Neural cell (in vitro differentiated cells): ENCODE results near the gene MAPK7. TPM values are rescaled to one million over a fixed set of nuclear protein-coding genes. Genes with fewer than 3 reads are reported as not detected.
A peak's percentile ranks its signal among the peaks of the same experiment; 100 is the strongest.

Source experiments
- H2AFZ ChIP-seq: fragments of 200-600, 300-800 bp; sonication (generic), shearing (Covaris generic); 2 replicates; pipeline ENCODE4 v1.6.0; 2014; ENCODE audit warnings: low read depth, mild to moderate bottlenecking, antibody characterized with exemption, low read length, moderate library complexity
- H3F3A ChIP-seq: fragments of 200-600 bp; shearing (Covaris generic); 2 replicates; pipeline ENCODE4 v1.6.1; 2016; ENCODE audit warnings: mild to moderate bottlenecking, moderate library complexity, mixed read lengths, antibody characterized with exemption, low read length; ENCODE audit not compliant: insufficient read depth, poor library complexity, severe bottlenecking
- H3K27ac ChIP-seq: fragments of 200-600, 300-800 bp; sonication (generic), shearing (Covaris generic); 2 replicates; pipeline ENCODE4 v1.5.1; 2014; ENCODE audit warnings: mild to moderate bottlenecking, low read length, moderate library complexity
- H3K27me3 ChIP-seq: fragments of 300-800, 200-600 bp; sonication (generic), shearing (Covaris generic); 2 replicates; pipeline ENCODE4 v1.6.0; 2014; ENCODE audit warnings: mild to moderate bottlenecking, low read depth, low read length, moderate library complexity; ENCODE audit not compliant: insufficient read depth
- H3K36me3 ChIP-seq: fragments of 300-800, 200-600 bp; sonication (generic), shearing (Covaris generic); 2 replicates; pipeline ENCODE4 v1.5.1; 2014; ENCODE audit warnings: mild to moderate bottlenecking, antibody characterized with exemption, low read length, moderate library complexity; ENCODE audit not compliant: insufficient read depth
- H3K4me2 ChIP-seq: fragments of 300-800, 200-600 bp; sonication (generic), shearing (Covaris generic); 2 replicates; pipeline ENCODE4 v1.6.0; 2014; ENCODE audit warnings: mild to moderate bottlenecking, low read length
- H3K4me3 ChIP-seq: fragments of 300-800, 200-600 bp; sonication (generic), shearing (Covaris generic); 2 replicates; pipeline ENCODE4 v1.5.1; 2014; ENCODE audit warnings: mild to moderate bottlenecking, low read length, moderate library complexity
- H3K79me2 ChIP-seq: fragments of 200-600 bp; shearing (Covaris generic); replicated peaks from 2 replicates; pipeline ENCODE4 v1.6.0; 2014; ENCODE audit warnings: mild to moderate bottlenecking, low read length, moderate library complexity; ENCODE audit not compliant: insufficient read depth
- H3K9ac ChIP-seq: fragments of 300-800, 200-600 bp; sonication (generic), shearing (Covaris generic); 2 replicates; pipeline ENCODE4 v1.6.1; 2016; ENCODE audit warnings: mild to moderate bottlenecking, low read length, mixed read lengths
- H3K9me2 ChIP-seq: fragments of 200-600 bp; shearing (Covaris generic); 2 replicates; pipeline ENCODE4 v1.6.1; 2016; ENCODE audit warnings: mild to moderate bottlenecking, low read length, mixed read lengths; ENCODE audit not compliant: insufficient read depth
- H3K9me3 ChIP-seq: fragments of 200-600, 300-800 bp; sonication (generic), shearing (Covaris generic); 2 replicates; pipeline ENCODE4 v1.6.1; 2016; ENCODE audit warnings: mild to moderate bottlenecking, mixed run types, low read length, moderate library complexity, mixed read lengths
- H4K20me1 ChIP-seq: fragments of 200-600 bp; shearing (Covaris generic); 2 replicates; pipeline ENCODE4 v1.6.1; 2016; ENCODE audit warnings: mild to moderate bottlenecking, mixed run types; ENCODE audit not compliant: insufficient read depth
- EP300 ChIP-seq: fragments of 450-650 bp; conservative IDR thresholded peaks from 2 replicates; pipeline ENCODE4 v1.6.1; 2014; ENCODE audit warnings: antibody characterized with exemption, mild to moderate bottlenecking, moderate library complexity; ENCODE audit not compliant: poor library complexity, severe bottlenecking
- EZH2 ChIP-seq: fragments of 200-600, 300-800 bp; shearing (Covaris generic), sonication (generic); IDR thresholded peaks from 2 replicates; pipeline ENCODE4 v1.6.1; 2014; ENCODE audit warnings: antibody characterized with exemption, low read length, borderline replicate concordance, mild to moderate bottlenecking; ENCODE audit not compliant: insufficient read depth, poor library complexity, severe bottlenecking
- POLR2AphosphoS5 ChIP-seq: IDR thresholded peaks from 2 replicates; pipeline ENCODE4 v1.6.1; 2012
- RAD21 ChIP-seq: fragments of 450-650 bp; conservative IDR thresholded peaks from 2 replicates; pipeline ENCODE4 v1.6.1; 2014; ENCODE audit warnings: antibody characterized with exemption, mild to moderate bottlenecking, moderate library complexity
- SMC3 ChIP-seq: fragments of 450-650 bp; conservative IDR thresholded peaks from 2 replicates; pipeline ENCODE4 v1.6.1; 2014; ENCODE audit warnings: antibody characterized with exemption, mild to moderate bottlenecking, moderate library complexity; ENCODE audit not compliant: poor library complexity
- TAF1 ChIP-seq: IDR thresholded peaks from 2 replicates; pipeline ENCODE4 v1.6.1; 2012; ENCODE audit warnings: low read depth
- polyA plus RNA-seq: library from polyadenylated mRNA; depleted of rRNA; stranded (reverse); fragments of >200 nt; gene quantifications from 2 replicates; pipeline ENCODE4 v1.2.3, GENCODE V29; 2014
- TF ChIP-seq, protein P1 (sequence below): fragments of 450-650 bp; IDR thresholded peaks from 2 replicates; pipeline ENCODE4 v1.5.1; 2014; ENCODE audit warnings: antibody characterized with exemption, mild to moderate bottlenecking, moderate library complexity; ENCODE audit not compliant: poor library complexity, severe bottlenecking
- TF ChIP-seq, protein P2 (sequence below): IDR thresholded peaks from 2 replicates; pipeline ENCODE4 v1.6.1; 2012; ENCODE audit warnings: borderline replicate concordance

The MAPK7 gene
- polyA plus RNA-seq, 1 donor from 2014 or later = 18.8 TPM

DNA sequence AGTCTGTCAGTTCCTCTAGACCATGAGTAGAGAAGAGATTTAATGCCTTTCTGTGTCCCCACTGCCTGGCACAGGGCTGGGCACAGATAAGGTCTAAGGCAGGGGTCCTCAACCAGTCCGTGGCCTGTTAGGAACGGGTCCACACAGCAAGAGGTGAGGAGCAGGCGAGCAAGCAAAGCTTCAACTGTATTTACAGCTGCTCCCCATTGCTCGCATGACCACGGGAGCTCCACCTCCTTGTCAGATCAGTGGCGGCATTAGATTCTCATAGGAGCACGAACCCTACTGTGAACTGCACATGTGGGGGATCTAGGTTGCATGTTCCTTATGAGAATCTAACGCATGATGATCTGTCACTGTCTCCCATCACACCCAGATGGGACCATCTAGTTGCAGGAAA lies 17.5 kb upstream of the MAPK7 start:
- H3F3A ChIP-seq = no peaks in the 10 kb centered on the region
- no peak overlapping the region for H2AFZ ChIP-seq
- H3K36me3 ChIP-seq = peaks cover 13% of the 10 kb centered on the region
- H3K79me2 ChIP-seq = peaks cover 7% of the 10 kb centered on the region
- H3K9me3 ChIP-seq = no peaks in the 10 kb centered on the region
- no peak overlapping the region for H3K4me2 ChIP-seq
- no peak overlapping the region for H3K27ac ChIP-seq
- H3K4me3 ChIP-seq = no peak overlapping the region
- H3K27me3 ChIP-seq = no peaks in the 10 kb centered on the region
- H4K20me1 ChIP-seq = no peaks in the 10 kb centered on the region
- no peak for TF ChIP-seq RAD21
- TF ChIP-seq, protein P1, sequence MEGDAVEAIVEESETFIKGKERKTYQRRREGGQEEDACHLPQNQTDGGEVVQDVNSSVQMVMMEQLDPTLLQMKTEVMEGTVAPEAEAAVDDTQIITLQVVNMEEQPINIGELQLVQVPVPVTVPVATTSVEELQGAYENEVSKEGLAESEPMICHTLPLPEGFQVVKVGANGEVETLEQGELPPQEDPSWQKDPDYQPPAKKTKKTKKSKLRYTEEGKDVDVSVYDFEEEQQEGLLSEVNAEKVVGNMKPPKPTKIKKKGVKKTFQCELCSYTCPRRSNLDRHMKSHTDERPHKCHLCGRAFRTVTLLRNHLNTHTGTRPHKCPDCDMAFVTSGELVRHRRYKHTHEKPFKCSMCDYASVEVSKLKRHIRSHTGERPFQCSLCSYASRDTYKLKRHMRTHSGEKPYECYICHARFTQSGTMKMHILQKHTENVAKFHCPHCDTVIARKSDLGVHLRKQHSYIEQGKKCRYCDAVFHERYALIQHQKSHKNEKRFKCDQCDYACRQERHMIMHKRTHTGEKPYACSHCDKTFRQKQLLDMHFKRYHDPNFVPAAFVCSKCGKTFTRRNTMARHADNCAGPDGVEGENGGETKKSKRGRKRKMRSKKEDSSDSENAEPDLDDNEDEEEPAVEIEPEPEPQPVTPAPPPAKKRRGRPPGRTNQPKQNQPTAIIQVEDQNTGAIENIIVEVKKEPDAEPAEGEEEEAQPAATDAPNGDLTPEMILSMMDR = no peak
- TF ChIP-seq EP300 = no peak
- TF ChIP-seq TAF1 = no peak
- no peak for TF ChIP-seq SMC3
- TF ChIP-seq EZH2 = no peak
- TF ChIP-seq, protein P2, sequence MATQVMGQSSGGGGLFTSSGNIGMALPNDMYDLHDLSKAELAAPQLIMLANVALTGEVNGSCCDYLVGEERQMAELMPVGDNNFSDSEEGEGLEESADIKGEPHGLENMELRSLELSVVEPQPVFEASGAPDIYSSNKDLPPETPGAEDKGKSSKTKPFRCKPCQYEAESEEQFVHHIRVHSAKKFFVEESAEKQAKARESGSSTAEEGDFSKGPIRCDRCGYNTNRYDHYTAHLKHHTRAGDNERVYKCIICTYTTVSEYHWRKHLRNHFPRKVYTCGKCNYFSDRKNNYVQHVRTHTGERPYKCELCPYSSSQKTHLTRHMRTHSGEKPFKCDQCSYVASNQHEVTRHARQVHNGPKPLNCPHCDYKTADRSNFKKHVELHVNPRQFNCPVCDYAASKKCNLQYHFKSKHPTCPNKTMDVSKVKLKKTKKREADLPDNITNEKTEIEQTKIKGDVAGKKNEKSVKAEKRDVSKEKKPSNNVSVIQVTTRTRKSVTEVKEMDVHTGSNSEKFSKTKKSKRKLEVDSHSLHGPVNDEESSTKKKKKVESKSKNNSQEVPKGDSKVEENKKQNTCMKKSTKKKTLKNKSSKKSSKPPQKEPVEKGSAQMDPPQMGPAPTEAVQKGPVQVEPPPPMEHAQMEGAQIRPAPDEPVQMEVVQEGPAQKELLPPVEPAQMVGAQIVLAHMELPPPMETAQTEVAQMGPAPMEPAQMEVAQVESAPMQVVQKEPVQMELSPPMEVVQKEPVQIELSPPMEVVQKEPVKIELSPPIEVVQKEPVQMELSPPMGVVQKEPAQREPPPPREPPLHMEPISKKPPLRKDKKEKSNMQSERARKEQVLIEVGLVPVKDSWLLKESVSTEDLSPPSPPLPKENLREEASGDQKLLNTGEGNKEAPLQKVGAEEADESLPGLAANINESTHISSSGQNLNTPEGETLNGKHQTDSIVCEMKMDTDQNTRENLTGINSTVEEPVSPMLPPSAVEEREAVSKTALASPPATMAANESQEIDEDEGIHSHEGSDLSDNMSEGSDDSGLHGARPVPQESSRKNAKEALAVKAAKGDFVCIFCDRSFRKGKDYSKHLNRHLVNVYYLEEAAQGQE = no peak
- no peak for TF ChIP-seq POLR2AphosphoS5
- no peak overlapping the region for H3K9ac ChIP-seq
- H3K9me2 ChIP-seq = no peaks in the 10 kb centered on the region

DNA sequence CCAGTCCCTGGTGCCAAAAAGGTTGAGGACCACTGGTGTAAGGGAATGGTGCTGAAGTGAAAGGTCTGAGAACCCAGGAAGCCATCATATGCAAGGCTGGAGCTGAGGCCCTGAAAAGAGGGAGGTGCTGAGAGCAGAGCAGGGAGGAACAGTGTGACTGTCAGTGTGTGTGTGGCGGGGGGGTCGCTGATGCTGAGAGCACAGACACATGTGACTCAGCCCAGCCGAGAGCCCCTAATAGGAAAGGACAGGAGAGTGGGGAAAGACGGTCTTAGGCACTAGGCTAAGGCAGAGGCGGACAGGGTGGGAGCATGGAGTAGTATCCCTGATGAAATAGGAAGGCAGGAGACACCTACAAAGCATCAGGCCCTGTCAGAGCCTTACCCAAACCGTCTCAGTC lies 17.0 kb upstream of the MAPK7 start:
- Histone ChIP-seq H3K4me2 (peak overlapping the region; percentile 91), H3K4me3 (peak overlapping the region; percentile 98), H3K27me3 (no peaks in the 10 kb centered on the region)

More for the DNA sequence above, 17.0 kb upstream of the MAPK7 start:
- Histone ChIP-seq H3K79me2 (peaks cover 7% of the 10 kb centered on the region), H3K36me3 (peaks cover 13% of the 10 kb centered on the region), H2AFZ (no peak overlapping the region), H4K20me1 (no peaks in the 10 kb centered on the region), H3F3A (no peaks in the 10 kb centered on the region), H3K27ac (no peak overlapping the region), H3K9ac (peak overlapping the region; percentile 87), H3K9me2 (no peaks in the 10 kb centered on the region), H3K9me3 (no peaks in the 10 kb centered on the region)
- TF ChIP-seq, protein P1 = no peak
- TF ChIP-seq RAD21 = no peak
